ENCODE data around the gene FN3K. TPM values are rescaled to one million over a fixed set of nuclear protein-coding genes. Genes with fewer than 3 reads are reported as not detected.
"Not testable (repeated sequence)": the region's sequence is repeated elsewhere in the genome, so short reads cannot be mapped to it uniquely, and the experiment has no call there.

Gene FN3K
- total RNA-seq, 1 donor from 2014 or later: 27.4 TPM

GRCh38 chr17:82740906-82741759 is 5.7 kb downstream of the FN3K start:
- no peak for TF ChIP-seq CTCF (IDR thresholded peaks at IDR 0.05)
- Histone ChIP-seq H3K4me3 (no peak overlapping the region), H3K27ac (no peak overlapping the region), H3K36me3 (peaks cover 24% of the 10 kb centered on the region), H3K27me3 (no peaks in the 10 kb centered on the region), H3K9me3 (no peaks in the 10 kb centered on the region), H3K4me1 (peaks cover 5% of the 10 kb centered on the region)
- intact Hi-C loops (cut with DNase I): no loop called here
- no peak for ATAC-seq
- no peak for DNase-seq

DNA sequence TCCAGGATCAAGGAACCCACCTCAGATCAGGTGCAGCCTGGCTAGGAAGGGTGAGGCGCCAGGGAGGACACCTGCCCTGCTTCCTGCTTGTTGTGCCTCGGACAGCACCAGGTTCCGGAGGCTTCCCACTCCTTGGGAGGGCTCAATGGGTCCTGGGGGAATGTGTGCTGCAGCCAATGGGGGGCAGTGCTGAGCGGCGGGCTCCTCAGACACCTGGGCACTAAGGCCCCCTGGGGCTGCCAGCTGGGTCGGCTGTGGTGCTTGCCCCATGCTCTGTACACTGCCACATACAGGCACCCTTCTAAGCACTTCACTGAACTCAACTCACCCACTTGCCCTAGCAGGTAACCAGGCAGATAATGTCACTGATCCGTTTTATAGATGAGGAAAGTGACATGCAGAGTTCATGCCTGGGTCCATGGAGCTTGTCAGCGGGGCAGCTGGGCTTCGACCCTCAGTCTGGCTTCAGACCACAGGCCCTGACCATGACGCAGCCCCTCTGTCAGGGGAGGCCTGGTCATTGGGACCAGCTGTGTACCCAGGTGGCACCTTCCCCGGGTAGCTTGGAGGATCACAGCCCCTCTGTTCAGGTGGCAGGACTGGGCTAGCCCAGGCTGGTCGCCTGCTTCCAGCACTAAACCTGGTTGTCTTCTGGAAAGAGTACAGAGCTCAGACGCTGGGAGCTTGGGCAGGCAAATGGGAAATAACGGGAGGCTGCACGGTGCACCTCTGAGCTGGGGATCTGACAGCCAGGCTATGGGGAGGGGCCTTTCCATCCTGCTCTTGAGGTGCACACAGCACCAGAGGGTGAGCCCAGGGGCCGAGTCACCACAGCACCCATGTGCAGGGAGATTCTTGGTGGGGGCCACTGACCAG is 8.2 kb downstream of the FN3K start:
- Histone ChIP-seq H3K27me3 (no peaks in the 10 kb centered on the region), H3K4me1 (no peaks in the 10 kb centered on the region), H3K9me3 (no peaks in the 10 kb centered on the region), H3K36me3 (peaks cover 24% of the 10 kb centered on the region), H3K4me3 (no peak overlapping the region), H3K27ac (no peak overlapping the region)
- TF ChIP-seq CTCF (IDR thresholded peaks at IDR 0.05): no peak
- DNase-seq (no peak), ATAC-seq (peak; percentile 42)
- intact Hi-C loops (cut with DNase I): no loop called here

DNA sequence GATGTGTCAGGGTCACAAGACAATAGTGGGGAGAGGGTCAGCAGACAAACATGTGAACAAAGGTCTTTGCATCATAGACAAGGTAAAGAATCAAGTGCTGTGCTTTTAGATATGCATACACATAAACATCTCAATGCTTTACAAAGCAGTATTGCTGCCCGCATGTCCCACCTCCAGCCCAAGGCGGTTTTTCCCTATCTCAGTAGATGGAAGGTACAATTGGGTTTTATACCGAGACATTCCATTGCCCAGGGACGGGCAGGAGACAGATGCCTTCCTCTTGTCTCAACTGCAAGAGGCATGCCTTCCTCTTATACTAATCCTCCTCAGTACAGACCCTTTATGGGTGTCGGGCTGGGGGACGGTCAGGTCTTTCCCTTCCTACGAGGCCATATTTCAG is 9.3 kb downstream of the FN3K start:
- H3K4me3 ChIP-seq; H3K4me1 ChIP-seq; ATAC-seq; DNase-seq; H3K9me3 ChIP-seq; intact Hi-C loops (cut with DNase I); H3K27me3 ChIP-seq: not testable (repeated sequence)
- peaks cover 23% of the 10 kb centered on the region for H3K36me3 ChIP-seq
- peak overlapping the region; percentile 17 for H3K27ac ChIP-seq

DNA sequence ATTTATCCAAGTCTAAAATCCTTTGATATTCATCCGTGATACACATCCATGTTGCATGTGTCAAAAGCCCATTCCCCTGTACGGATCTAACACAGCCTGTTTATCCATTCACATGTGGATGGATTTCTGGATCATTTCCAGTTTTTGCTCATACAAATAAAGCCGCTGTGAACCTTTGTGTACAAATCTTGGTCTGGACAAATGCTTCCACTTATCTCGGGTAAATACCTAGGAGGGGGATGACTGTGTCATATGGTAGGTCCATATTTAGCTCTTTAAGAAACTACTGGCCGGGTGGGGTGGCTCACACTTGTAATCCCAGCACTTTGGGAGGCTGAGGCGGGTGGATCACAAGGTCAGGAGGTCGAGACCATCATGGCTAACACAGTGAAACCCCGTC is 10.1 kb downstream of the FN3K start:
- H3K36me3 ChIP-seq: peaks cover 20% of the 10 kb centered on the region
- no peaks in the 10 kb centered on the region for H3K27me3 ChIP-seq
- H3K4me3 ChIP-seq: no peak overlapping the region
- no peaks in the 10 kb centered on the region for H3K9me3 ChIP-seq
- no peak for TF ChIP-seq CTCF (IDR thresholded peaks at IDR 0.05)
- peak overlapping the region; percentile 11 for H3K27ac ChIP-seq
- no peaks in the 10 kb centered on the region for H3K4me1 ChIP-seq
- intact Hi-C loops (cut with DNase I): no loop called here
- ATAC-seq: peak; percentile 47
- no peak for DNase-seq

DNA sequence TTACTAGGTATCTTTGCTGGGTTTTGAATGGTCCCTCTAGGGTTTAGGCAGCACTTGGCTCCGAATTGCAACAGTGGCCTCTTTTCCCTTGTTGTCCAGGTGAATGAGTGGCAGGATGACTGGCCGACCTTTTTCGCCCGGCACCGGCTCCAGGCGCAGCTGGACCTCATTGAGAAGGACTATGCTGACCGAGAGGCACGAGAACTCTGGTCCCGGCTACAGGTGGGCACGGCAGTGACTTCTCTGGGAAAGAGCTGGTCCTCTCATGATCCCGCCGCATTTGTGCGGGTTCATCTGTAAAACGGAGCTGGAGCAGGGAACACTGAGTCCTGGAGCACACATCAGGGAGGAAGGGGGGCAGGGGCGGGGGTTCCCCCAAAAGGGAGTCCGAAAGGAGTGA is 13.3 kb downstream of the FN3K start:
- ATAC-seq: no peak
- no peak for TF ChIP-seq CTCF (IDR thresholded peaks at IDR 0.05)
- H3K36me3 ChIP-seq: no peaks in the 10 kb centered on the region
- H3K27me3 ChIP-seq: no peaks in the 10 kb centered on the region
- H3K4me1 ChIP-seq: peaks cover 6% of the 10 kb centered on the region
- no peaks in the 10 kb centered on the region for H3K9me3 ChIP-seq
- DNase-seq: no peak
- intact Hi-C loops (cut with DNase I): no loop called here
- H3K27ac ChIP-seq: no peak overlapping the region
- H3K4me3 ChIP-seq: no peak overlapping the region
